ENCODE results near the gene ZNF415.

ZNF415 gene

GRCh38 chr19:53132141-53132991 is at the start of gene ZNF415:
Gene ZNF415, minus strand, starts transcription at chr19:53132910. Its CDS starts 10,234 bp downstream, at chr19:53122676.
- DNase-seq (ENCODE audit: insufficient read length, low spot score), result peak; percentile 95
- FAIRE-seq, result peak; percentile 65
- TF ChIP-seq POLR2A (IDR thresholded peaks at IDR 0.05; ENCODE audit: low read depth, low read length), result peak; percentile 86

DNA sequence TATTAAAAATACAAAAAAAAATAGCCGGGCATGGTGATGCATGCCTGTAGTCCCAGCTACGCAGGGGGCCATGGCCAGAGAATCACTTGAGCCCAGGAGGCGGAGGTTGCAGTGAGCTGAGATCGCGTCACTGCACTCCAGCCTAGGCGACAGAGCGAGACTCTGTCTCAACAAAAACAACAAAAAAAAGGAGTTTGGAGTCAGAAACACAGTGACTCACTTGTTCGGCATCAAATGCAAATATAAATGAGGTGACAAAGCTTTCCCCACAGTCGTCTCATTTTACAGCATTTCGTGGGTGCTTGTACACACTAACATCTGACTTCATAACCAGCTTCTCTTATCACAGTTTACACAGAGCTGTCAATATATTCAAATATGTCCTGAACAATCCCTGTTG is 49.5 kb upstream of the ZNF415 start:
- FAIRE-seq, result peak; percentile 38
- TF ChIP-seq POLR2A (IDR thresholded peaks at IDR 0.05; ENCODE audit: low read depth, low read length), result no peak
- peak; percentile 48 for DNase-seq (ENCODE audit: insufficient read length, low spot score)

- no peak for DNase-seq (ENCODE audit: insufficient read length, low spot score)
- no peak for FAIRE-seq
- TF ChIP-seq POLR2A (IDR thresholded peaks at IDR 0.05; ENCODE audit: low read depth, low read length), result no peak
Measured at GRCh38 chr19:53177986-53178385, 45.3 kb upstream of the ZNF415 start.

DNA sequence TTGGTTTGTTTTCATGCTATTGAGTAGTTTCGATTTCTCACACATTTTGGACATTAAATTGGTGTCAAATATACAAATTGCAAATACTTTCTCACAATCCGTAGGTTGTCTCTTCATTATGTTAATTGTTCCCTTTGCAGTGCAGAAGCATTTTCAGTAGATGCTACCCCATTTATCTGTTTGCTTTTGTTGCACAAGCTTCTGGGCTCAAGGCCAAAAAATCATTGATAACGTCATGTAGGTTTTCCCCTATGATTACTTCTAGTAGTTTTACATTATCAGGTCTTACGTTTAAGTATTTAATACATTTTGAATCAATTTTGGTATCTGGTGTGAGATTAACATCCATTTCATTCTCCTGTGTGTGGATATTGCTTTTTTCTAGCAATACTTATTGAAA is 40.2 kb upstream of the ZNF415 start:
- no peak for TF ChIP-seq POLR2A (IDR thresholded peaks at IDR 0.05; ENCODE audit: low read depth, low read length)
- FAIRE-seq (no peak), DNase-seq (ENCODE audit: insufficient read length, low spot score) (no peak)

DNA sequence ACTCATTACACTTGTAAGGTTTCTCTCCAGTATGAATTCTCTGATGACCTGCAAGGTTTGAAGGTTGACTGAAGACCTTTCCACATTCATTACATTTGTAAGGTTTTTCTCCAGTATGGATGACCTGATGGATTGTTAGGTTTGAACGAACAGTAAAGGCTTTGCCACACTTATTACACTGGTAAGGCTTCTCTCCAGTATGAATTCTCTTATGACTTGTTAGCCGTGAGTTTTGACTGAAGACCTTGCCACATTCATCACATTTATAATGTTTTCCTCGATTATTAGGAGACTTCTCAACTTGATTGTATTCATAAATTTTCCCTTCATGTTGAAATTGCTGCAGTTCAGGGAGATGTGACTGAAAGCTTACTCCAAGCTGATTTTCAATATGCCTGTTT is 33.0 kb upstream of the ZNF415 start:
- TF ChIP-seq POLR2A (IDR thresholded peaks at IDR 0.05; ENCODE audit: low read depth, low read length), result no peak
- no peak for FAIRE-seq
- no peak for DNase-seq (ENCODE audit: insufficient read length, low spot score)

DNA sequence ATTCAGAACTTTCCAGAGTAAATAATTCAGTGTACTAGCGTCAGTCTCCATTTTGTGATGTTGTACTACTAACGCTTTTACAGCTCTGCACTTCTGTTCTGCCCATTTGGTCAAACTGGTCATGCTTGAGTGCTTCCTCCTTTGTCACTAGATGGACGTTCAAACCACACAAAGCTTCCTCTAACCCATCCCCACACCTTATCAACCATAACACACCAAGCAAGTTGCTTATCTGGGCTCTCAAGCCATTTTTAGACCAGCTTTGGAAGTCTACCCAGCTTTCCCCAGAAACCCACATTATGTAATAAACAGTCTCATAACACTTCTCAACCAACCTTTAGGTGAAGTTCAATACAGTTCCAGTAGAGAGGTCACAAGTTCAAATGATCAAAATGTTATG is 28.4 kb upstream of the ZNF415 start:
- DNase-seq (ENCODE audit: insufficient read length, low spot score) (no peak), FAIRE-seq (no peak)
- no peak for TF ChIP-seq POLR2A (IDR thresholded peaks at IDR 0.05; ENCODE audit: low read depth, low read length)

GRCh38 chr19:53160350-53160749 is 27.6 kb upstream of the ZNF415 start:
- no peak for TF ChIP-seq POLR2A (IDR thresholded peaks at IDR 0.05; ENCODE audit: low read depth, low read length)
- DNase-seq (ENCODE audit: insufficient read length, low spot score) (no peak), FAIRE-seq (no peak)

- FAIRE-seq (no peak), DNase-seq (ENCODE audit: insufficient read length, low spot score) (peak; percentile 40)
Measured at GRCh38 chr19:53158119-53158656, 25.5 kb upstream of the ZNF415 start.

DNA sequence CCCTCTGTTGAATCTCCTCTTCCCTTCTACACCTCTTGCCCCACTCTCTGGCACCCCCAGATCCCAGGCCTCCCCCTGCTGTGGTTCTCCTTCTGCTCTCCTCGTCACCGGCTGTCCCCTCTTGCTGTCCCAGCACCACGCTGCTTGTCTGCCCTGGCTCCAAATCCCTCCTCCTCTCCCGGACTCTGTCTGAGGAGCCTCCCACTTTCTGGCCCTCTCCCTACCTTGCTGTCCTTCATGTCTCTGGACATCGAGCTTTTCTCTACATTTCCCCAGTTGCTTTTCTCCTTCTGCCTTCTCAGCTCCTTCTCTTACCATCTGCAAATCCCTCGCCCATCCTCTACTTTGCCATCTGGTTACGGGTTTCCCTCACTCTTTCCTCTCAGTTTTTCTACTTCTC is 24.9 kb upstream of the ZNF415 start:
- DNase-seq (ENCODE audit: insufficient read length, low spot score) (no peak), FAIRE-seq (no peak)
- TF ChIP-seq POLR2A (IDR thresholded peaks at IDR 0.05; ENCODE audit: low read depth, low read length), result no peak

More at GRCh38 chr19:53158119-53158656, 25.5 kb upstream of the ZNF415 start:
- TF ChIP-seq POLR2A (IDR thresholded peaks at IDR 0.05; ENCODE audit: low read depth, low read length), result no peak

- DNase-seq (ENCODE audit: insufficient read length, low spot score), result no peak
- FAIRE-seq, result no peak
- no peak for TF ChIP-seq POLR2A (IDR thresholded peaks at IDR 0.05; ENCODE audit: low read depth, low read length)
Measured at GRCh38 chr19:53156850-53157249, 24.1 kb upstream of the ZNF415 start.

GRCh38 chr19:53147645-53148044 is 14.9 kb upstream of the ZNF415 start:
- DNase-seq (ENCODE audit: insufficient read length, low spot score) (no peak), FAIRE-seq (no peak)
- no peak for TF ChIP-seq POLR2A (IDR thresholded peaks at IDR 0.05; ENCODE audit: low read depth, low read length)

GRCh38 chr19:53140351-53140750 is 7.6 kb upstream of the ZNF415 start:
- no peak for TF ChIP-seq POLR2A (IDR thresholded peaks at IDR 0.05; ENCODE audit: low read depth, low read length)
- DNase-seq (ENCODE audit: insufficient read length, low spot score), result no peak
- no peak for FAIRE-seq

GRCh38 chr19:53136432-53136831 is 3.7 kb upstream of the ZNF415 start:
- DNase-seq (ENCODE audit: insufficient read length, low spot score) (no peak), FAIRE-seq (no peak)
- no peak for TF ChIP-seq POLR2A (IDR thresholded peaks at IDR 0.05; ENCODE audit: low read depth, low read length)

DNA sequence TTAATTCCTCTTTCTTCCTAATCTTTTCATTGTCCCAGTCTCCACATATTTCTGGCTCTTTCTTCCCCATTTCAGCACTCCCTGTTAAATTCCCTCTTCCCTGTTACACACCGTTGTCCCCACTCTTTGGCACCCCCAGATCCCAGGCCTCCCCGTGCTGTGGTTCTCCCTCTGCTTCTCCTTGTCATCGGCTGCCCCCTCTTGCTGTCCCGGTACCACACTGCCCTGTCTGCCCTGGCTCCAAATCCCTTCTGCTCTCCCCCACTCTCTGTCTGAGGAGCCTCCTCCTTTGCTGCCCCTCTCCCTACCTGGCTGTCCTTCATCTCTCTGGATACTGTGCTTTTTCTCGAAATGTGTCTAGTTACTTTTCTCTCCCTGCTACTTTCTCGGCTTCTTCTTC is 983 bp downstream of the ZNF415 start:
- TF ChIP-seq POLR2A (IDR thresholded peaks at IDR 0.05; ENCODE audit: low read depth, low read length), result no peak
- DNase-seq (ENCODE audit: insufficient read length, low spot score), result no peak
- FAIRE-seq, result no peak

DNA sequence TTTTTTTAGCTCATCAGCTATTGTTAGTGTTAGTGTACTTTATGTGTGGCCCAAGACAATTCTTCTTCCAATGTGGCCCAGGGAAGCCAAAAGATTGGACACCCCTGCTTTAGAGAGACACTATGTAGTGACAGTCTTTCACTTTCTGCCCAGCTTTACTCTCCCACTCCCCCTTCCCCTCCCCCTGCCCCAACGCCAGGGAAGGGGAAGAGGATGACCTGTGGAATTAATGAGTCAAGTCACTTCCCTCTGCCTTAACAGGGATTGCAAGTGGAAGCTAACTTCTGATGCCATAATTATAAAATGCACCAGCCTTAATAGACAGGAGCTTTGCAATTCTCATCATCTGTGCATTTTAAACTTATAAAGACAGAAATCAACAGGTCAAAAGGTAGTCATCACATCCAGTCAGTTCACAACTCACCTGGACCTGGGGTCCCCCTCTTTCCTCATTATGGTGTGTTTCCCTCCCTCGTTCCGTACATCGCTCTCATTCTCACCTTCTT is 1.6 kb downstream of the ZNF415 start:
- TF ChIP-seq POLR2A (IDR thresholded peaks at IDR 0.05; ENCODE audit: low read depth, low read length), result no peak
- FAIRE-seq, result no peak

More for the DNA sequence above, 1.6 kb downstream of the ZNF415 start:
- no peak for DNase-seq (ENCODE audit: insufficient read length, low spot score)

Measured in H54 (cell line).